ENCODE results near the gene ARMC7.

ARMC7 gene

DNA sequence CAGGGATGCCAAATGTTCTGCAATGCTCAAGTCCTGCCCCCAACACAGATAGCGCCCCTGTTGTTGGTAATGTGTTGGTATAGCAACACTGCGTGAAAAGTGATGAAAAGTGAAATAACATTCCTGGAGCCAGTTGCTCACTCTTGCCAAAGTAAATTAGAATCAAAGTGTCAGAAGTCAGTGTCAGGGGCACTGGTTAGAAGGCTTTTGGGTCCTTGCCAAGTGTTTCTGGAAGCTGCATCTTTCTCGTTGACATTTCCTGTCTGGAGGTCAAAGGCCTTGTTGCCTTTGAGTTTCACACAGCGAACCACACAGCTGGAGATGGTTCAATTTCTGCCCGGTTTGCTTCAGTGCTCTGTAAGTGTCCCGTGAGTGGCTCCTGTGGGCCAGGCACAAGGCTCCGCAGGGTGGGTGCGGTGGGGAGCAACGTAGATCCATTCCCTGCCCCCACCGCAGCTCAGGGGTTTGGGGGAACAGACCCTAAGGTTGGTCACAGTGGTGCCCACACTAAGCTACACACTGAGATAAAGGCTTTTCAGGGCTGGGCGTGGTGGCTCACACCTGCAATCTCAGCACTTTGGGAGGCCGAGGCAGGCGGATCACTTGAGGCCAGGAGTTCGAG, 25.6 kb upstream of the ARMC7 start:
- Histone ChIP-seq H3K79me2 (ENCODE audit: low read length) (no peaks in the 10 kb centered on the region), H3K9ac (ENCODE audit: low read length) (no peak overlapping the region), H3K4me2 (ENCODE audit: low read depth, low read length) (no peak overlapping the region), H4K20me1 (ENCODE audit: insufficient read depth, low read length) (no peaks in the 10 kb centered on the region), H3K9me3 (replicated peaks; ENCODE audit: insufficient read depth, low read length) (no peaks in the 10 kb centered on the region), H3F3A (ENCODE audit: insufficient read depth, low read length) (no peaks in the 10 kb centered on the region; the same call in 1 of the 2 replicates), H3K4me1 (ENCODE audit: low read length) (peaks cover 5% of the 10 kb centered on the region; the same call in 1 of the 2 replicates), H3K36me3 (replicated peaks; ENCODE audit: insufficient read depth, low read length) (no peaks in the 10 kb centered on the region), H3K9me2 (replicated peaks; ENCODE audit: insufficient read depth, low read length) (no peaks in the 10 kb centered on the region), H3K27ac (ENCODE audit: low read length) (no peak overlapping the region), H3K27me3 (replicated peaks; ENCODE audit: insufficient read depth, low read length) (no peaks in the 10 kb centered on the region), H2AFZ (ENCODE audit: low read length) (peak overlapping the region; percentile 48; the same call in 1 of the 2 replicates), H3K4me3 (ENCODE audit: low read length) (no peak overlapping the region)
- peak; percentile 55 for DNase-seq
- no peak for TF ChIP-seq EZH2phosphoT487 (IDR thresholded peaks at IDR 0.05; ENCODE audit: low read length)
- no peak for TF ChIP-seq EZH2 (optimal IDR thresholded peaks at IDR 0.05; ENCODE audit: low read depth, low read length)
- TF ChIP-seq, protein P1, sequence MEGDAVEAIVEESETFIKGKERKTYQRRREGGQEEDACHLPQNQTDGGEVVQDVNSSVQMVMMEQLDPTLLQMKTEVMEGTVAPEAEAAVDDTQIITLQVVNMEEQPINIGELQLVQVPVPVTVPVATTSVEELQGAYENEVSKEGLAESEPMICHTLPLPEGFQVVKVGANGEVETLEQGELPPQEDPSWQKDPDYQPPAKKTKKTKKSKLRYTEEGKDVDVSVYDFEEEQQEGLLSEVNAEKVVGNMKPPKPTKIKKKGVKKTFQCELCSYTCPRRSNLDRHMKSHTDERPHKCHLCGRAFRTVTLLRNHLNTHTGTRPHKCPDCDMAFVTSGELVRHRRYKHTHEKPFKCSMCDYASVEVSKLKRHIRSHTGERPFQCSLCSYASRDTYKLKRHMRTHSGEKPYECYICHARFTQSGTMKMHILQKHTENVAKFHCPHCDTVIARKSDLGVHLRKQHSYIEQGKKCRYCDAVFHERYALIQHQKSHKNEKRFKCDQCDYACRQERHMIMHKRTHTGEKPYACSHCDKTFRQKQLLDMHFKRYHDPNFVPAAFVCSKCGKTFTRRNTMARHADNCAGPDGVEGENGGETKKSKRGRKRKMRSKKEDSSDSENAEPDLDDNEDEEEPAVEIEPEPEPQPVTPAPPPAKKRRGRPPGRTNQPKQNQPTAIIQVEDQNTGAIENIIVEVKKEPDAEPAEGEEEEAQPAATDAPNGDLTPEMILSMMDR (IDR thresholded peaks at IDR 0.05; ENCODE audit: low read length) = no peak

DNA sequence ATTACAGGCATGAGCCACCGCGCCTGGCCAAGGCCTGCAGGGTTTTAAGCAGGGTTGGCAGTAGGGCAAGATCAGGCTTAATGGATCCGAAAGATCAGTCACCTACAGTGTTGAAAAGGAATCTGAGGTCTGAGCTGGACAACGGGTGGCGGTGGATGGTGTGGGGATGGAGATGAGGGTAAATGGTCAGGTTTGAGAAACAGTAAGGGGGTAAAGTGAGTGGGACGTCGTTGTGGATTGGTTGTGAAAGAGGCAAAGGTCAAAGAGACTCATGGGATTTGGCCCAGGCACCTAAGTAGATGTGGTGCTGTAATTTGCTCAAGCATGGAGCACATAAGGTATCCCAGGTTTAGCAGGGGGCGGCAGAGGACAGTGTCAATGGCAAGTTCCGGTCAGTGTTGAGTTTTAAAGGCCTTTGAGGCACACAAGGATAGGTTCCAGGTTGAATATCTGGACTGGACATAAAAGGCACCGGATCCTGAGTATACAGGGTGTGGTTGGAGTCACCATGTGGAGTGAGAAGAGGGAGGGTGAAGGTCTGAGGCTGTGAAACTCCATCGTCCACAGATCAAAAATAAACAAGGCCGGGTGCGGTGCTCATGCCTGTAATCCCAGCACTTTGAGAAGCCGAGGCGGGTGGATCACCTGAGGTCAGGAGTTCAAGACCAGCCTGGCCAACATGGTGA, 23.1 kb upstream of the ARMC7 start:
- DNase-seq = no peak

DNA sequence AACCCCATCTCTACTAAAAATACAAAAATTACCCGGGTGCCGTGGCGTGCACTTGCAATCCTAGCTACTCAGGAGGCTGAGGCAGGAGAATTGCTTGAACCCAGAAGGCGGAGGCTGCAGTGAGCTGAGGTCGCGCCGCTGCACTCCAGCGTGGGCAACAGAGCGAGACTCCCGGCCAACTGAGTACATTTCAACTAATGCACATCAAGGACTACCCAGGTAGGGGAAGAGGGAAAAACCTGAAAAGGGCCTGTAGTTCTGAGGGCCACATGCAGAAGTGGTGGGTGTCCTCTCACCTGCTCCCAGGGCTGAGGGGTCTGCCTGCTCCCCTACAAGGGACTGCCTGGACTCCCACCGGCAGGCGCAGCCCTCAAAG, 22.6 kb upstream of the ARMC7 start:
- Histone ChIP-seq H3K9me2 (replicated peaks; ENCODE audit: insufficient read depth, low read length) (no peaks in the 10 kb centered on the region), H2AFZ (ENCODE audit: low read length) (peak overlapping the region; percentile 35; the same call in 1 of the 2 replicates), H3F3A (ENCODE audit: insufficient read depth, low read length) (no peaks in the 10 kb centered on the region; the same call in 1 of the 2 replicates), H3K4me1 (ENCODE audit: low read length) (peaks cover 5% of the 10 kb centered on the region; the same call in 1 of the 2 replicates), H3K27me3 (replicated peaks; ENCODE audit: insufficient read depth, low read length) (no peaks in the 10 kb centered on the region), H3K9me3 (replicated peaks; ENCODE audit: insufficient read depth, low read length) (no peaks in the 10 kb centered on the region), H3K4me3 (ENCODE audit: low read length) (no peak overlapping the region), H3K79me2 (ENCODE audit: low read length) (no peaks in the 10 kb centered on the region), H3K36me3 (replicated peaks; ENCODE audit: insufficient read depth, low read length) (no peaks in the 10 kb centered on the region), H4K20me1 (ENCODE audit: insufficient read depth, low read length) (no peaks in the 10 kb centered on the region), H3K27ac (ENCODE audit: low read length) (no peak overlapping the region), H3K9ac (ENCODE audit: low read length) (no peak overlapping the region), H3K4me2 (ENCODE audit: low read depth, low read length) (peak overlapping the region; percentile 24; the same call in 1 of the 2 replicates)
- TF ChIP-seq EZH2 (optimal IDR thresholded peaks at IDR 0.05; ENCODE audit: low read depth, low read length) (no peak), EZH2phosphoT487 (IDR thresholded peaks at IDR 0.05; ENCODE audit: low read length) (no peak)
- TF ChIP-seq, protein P1 (IDR thresholded peaks at IDR 0.05; ENCODE audit: low read length) = no peak
- no peak for DNase-seq

More for the DNA sequence above, 23.1 kb upstream of the ARMC7 start:
- no peaks in the 10 kb centered on the region for H4K20me1 ChIP-seq (ENCODE audit: insufficient read depth, low read length)
- no peaks in the 10 kb centered on the region for H3K27me3 ChIP-seq (replicated peaks; ENCODE audit: insufficient read depth, low read length)
- no peak overlapping the region for H3K27ac ChIP-seq (ENCODE audit: low read length)
- no peak for TF ChIP-seq EZH2 (optimal IDR thresholded peaks at IDR 0.05; ENCODE audit: low read depth, low read length)
- TF ChIP-seq EZH2phosphoT487 (IDR thresholded peaks at IDR 0.05; ENCODE audit: low read length) = no peak
- TF ChIP-seq, protein P1 (IDR thresholded peaks at IDR 0.05; ENCODE audit: low read length) = no peak
- H3K9me2 ChIP-seq (replicated peaks; ENCODE audit: insufficient read depth, low read length) = no peaks in the 10 kb centered on the region
- H3K9ac ChIP-seq (ENCODE audit: low read length) = no peak overlapping the region
- no peaks in the 10 kb centered on the region for H3K36me3 ChIP-seq (replicated peaks; ENCODE audit: insufficient read depth, low read length)
- H2AFZ ChIP-seq (ENCODE audit: low read length) = no peak overlapping the region
- no peak overlapping the region for H3K4me2 ChIP-seq (ENCODE audit: low read depth, low read length)
- no peaks in the 10 kb centered on the region for H3K79me2 ChIP-seq (ENCODE audit: low read length)
- H3F3A ChIP-seq (ENCODE audit: insufficient read depth, low read length) = no peaks in the 10 kb centered on the region; the same call in 1 of the 2 replicates
- H3K4me3 ChIP-seq (ENCODE audit: low read length) = no peak overlapping the region
- peaks cover 5% of the 10 kb centered on the region; the same call in 1 of the 2 replicates for H3K4me1 ChIP-seq (ENCODE audit: low read length)
- H3K9me3 ChIP-seq (replicated peaks; ENCODE audit: insufficient read depth, low read length) = no peaks in the 10 kb centered on the region
